SJCRH30 (cell line): ENCODE measurements around the gene BNIP3. TPM values are rescaled to one million over a fixed set of nuclear protein-coding genes. Genes with fewer than 3 reads are reported as not detected.
"Not testable (repeated sequence)": the region's sequence is repeated elsewhere in the genome, so short reads cannot be mapped to it uniquely, and the experiment has no call there.

Experiments
- DNase-seq, 2 experiments: peaks; one replicate each; pipeline ENCODE4 v3.0.0-alpha.2; 2015 to 2020
- H3K27ac ChIP-seq: fragments of 250-450 bp; sonication (Bioruptor Pico); 2 replicates; pipeline ENCODE4 v1.5.1; 2020; ENCODE audit warnings: mild to moderate bottlenecking, moderate library complexity
- H3K27me3 ChIP-seq: fragments of 250-450 bp; sonication (Bioruptor Pico); 2 replicates; pipeline ENCODE4 v1.5.1; 2020; ENCODE audit warnings: mild to moderate bottlenecking, moderate library complexity
- H3K36me3 ChIP-seq: fragments of 250-450 bp; sonication (Bioruptor Pico); 2 replicates; pipeline ENCODE4 v1.5.1; 2020; ENCODE audit warnings: mild to moderate bottlenecking, moderate library complexity
- H3K4me1 ChIP-seq: fragments of 250-450 bp; sonication (Bioruptor Pico); 2 replicates; pipeline ENCODE4 v1.5.1; 2020; ENCODE audit warnings: mild to moderate bottlenecking, moderate library complexity
- H3K4me3 ChIP-seq: fragments of 250-450 bp; sonication (Bioruptor Pico); 2 replicates; pipeline ENCODE4 v1.5.1; 2020; ENCODE audit warnings: mild to moderate bottlenecking, moderate library complexity
- H3K9me3 ChIP-seq: fragments of 250-450 bp; sonication (Bioruptor Pico); replicated peaks from 2 replicates; pipeline ENCODE4 v1.5.1; 2020; ENCODE audit warnings: mild to moderate bottlenecking, moderate library complexity
- total RNA-seq: library from RNA; depleted of rRNA; stranded (reverse); fragments of >200 nt; shearing (Covaris generic); gene quantifications from 2 replicates; pipeline ENCODE4 v1.2.3, GENCODE V29; 2014

The BNIP3 gene
- total RNA-seq, 1 experiment from 2014 or later, result 45.6 TPM

GRCh38 chr10:131993275-131993674 lies 11.6 kb upstream of the BNIP3 start:
- Histone ChIP-seq H3K36me3 (no peaks in the 10 kb centered on the region), H3K27me3 (no peaks in the 10 kb centered on the region), H3K27ac (no peak overlapping the region), H3K9me3 (no peaks in the 10 kb centered on the region), H3K4me1 (no peaks in the 10 kb centered on the region), H3K4me3 (no peak overlapping the region)
- DNase-seq, result no peak

- Histone ChIP-seq H3K27me3 (no peaks in the 10 kb centered on the region), H3K27ac (no peak overlapping the region), H3K4me1 (no peaks in the 10 kb centered on the region), H3K4me3 (no peak overlapping the region), H3K36me3 (no peaks in the 10 kb centered on the region), H3K9me3 (no peaks in the 10 kb centered on the region)
- DNase-seq, result no peak
Measured at GRCh38 chr10:131991726-131992125, 10.0 kb upstream of the BNIP3 start.

GRCh38 chr10:131987786-131988185 lies 6.1 kb upstream of the BNIP3 start:
- not testable (repeated sequence) for H3K27me3 ChIP-seq, DNase-seq, H3K4me1 ChIP-seq, H3K27ac ChIP-seq, H3K36me3 ChIP-seq, H3K9me3 ChIP-seq, H3K4me3 ChIP-seq

GRCh38 chr10:131987301-131987700 lies 5.6 kb upstream of the BNIP3 start:
- not testable (repeated sequence) for H3K27me3 ChIP-seq, H3K9me3 ChIP-seq, H3K4me3 ChIP-seq, H3K4me1 ChIP-seq, H3K36me3 ChIP-seq, H3K27ac ChIP-seq, DNase-seq

GRCh38 chr10:131986851-131987250 lies 5.1 kb upstream of the BNIP3 start:
- not testable (repeated sequence) for DNase-seq, H3K9me3 ChIP-seq, H3K4me3 ChIP-seq, H3K27me3 ChIP-seq, H3K27ac ChIP-seq, H3K36me3 ChIP-seq, H3K4me1 ChIP-seq

GRCh38 chr10:131983780-131984179 lies 2.1 kb upstream of the BNIP3 start:
- Histone ChIP-seq H3K27me3 (no peaks in the 10 kb centered on the region), H3K36me3 (no peaks in the 10 kb centered on the region), H3K9me3 (no peaks in the 10 kb centered on the region), H3K27ac (no peak overlapping the region), H3K4me1 (no peaks in the 10 kb centered on the region), H3K4me3 (no peak overlapping the region)
- no peak for DNase-seq

GRCh38 chr10:131982796-131983195 lies 1.1 kb upstream of the BNIP3 start:
- Histone ChIP-seq H3K27me3 (no peaks in the 10 kb centered on the region), H3K27ac (no peak overlapping the region), H3K9me3 (no peaks in the 10 kb centered on the region), H3K4me3 (no peak overlapping the region), H3K36me3 (no peaks in the 10 kb centered on the region), H3K4me1 (no peaks in the 10 kb centered on the region)
- no peak for DNase-seq

- H3K27ac ChIP-seq, result no peak overlapping the region
- DNase-seq, result no peak
- H3K4me1 ChIP-seq, result no peaks in the 10 kb centered on the region
- H3K4me3 ChIP-seq, result peak overlapping the region; percentile 86
- no peaks in the 10 kb centered on the region for H3K27me3 ChIP-seq
- no peaks in the 10 kb centered on the region for H3K9me3 ChIP-seq
- no peaks in the 10 kb centered on the region for H3K36me3 ChIP-seq
Measured at GRCh38 chr10:131982185-131982756, 548 bp upstream of the BNIP3 start.

- Histone ChIP-seq H3K27me3 (no peaks in the 10 kb centered on the region), H3K27ac (no peak overlapping the region; the same call in 1 of the 2 replicates), H3K36me3 (no peaks in the 10 kb centered on the region), H3K9me3 (no peaks in the 10 kb centered on the region), H3K4me1 (no peaks in the 10 kb centered on the region), H3K4me3 (peak overlapping the region; percentile 86)
- DNase-seq, result no peak
Measured at GRCh38 chr10:131980761-131981428, 828 bp downstream of the BNIP3 start.

GRCh38 chr10:131980321-131980720 lies 1.4 kb downstream of the BNIP3 start:
- H3K9me3 ChIP-seq, result no peaks in the 10 kb centered on the region
- H3K27me3 ChIP-seq, result no peaks in the 10 kb centered on the region
- no peaks in the 10 kb centered on the region for H3K36me3 ChIP-seq
- no peaks in the 10 kb centered on the region for H3K4me1 ChIP-seq
- peak overlapping the region; percentile 86 for H3K4me3 ChIP-seq
- H3K27ac ChIP-seq, result no peak overlapping the region
- no peak for DNase-seq

- Histone ChIP-seq H3K9me3 (no peaks in the 10 kb centered on the region), H3K4me1 (no peaks in the 10 kb centered on the region), H3K4me3 (no peak overlapping the region), H3K36me3 (no peaks in the 10 kb centered on the region), H3K27ac (no peak overlapping the region), H3K27me3 (no peaks in the 10 kb centered on the region)
- DNase-seq, result no peak
Measured at GRCh38 chr10:131979821-131980270, 1.9 kb downstream of the BNIP3 start.

- Histone ChIP-seq H3K27me3 (no peaks in the 10 kb centered on the region), H3K4me3 (no peak overlapping the region), H3K4me1 (no peaks in the 10 kb centered on the region), H3K27ac (no peak overlapping the region), H3K36me3 (no peaks in the 10 kb centered on the region), H3K9me3 (no peaks in the 10 kb centered on the region)
- DNase-seq, result no peak
Measured at GRCh38 chr10:131979336-131979735, 2.4 kb downstream of the BNIP3 start.

GRCh38 chr10:131978851-131979250 lies 2.9 kb downstream of the BNIP3 start:
- no peak overlapping the region for H3K4me3 ChIP-seq
- H3K36me3 ChIP-seq, result no peaks in the 10 kb centered on the region
- H3K27ac ChIP-seq, result no peak overlapping the region
- no peaks in the 10 kb centered on the region for H3K9me3 ChIP-seq
- no peaks in the 10 kb centered on the region for H3K4me1 ChIP-seq
- H3K27me3 ChIP-seq, result no peaks in the 10 kb centered on the region
- DNase-seq, result no peak

GRCh38 chr10:131978366-131978765 lies 3.4 kb downstream of the BNIP3 start:
- no peak for DNase-seq
- Histone ChIP-seq H3K9me3 (no peaks in the 10 kb centered on the region), H3K36me3 (no peaks in the 10 kb centered on the region), H3K27me3 (no peaks in the 10 kb centered on the region), H3K4me3 (no peak overlapping the region), H3K4me1 (no peaks in the 10 kb centered on the region), H3K27ac (no peak overlapping the region)

GRCh38 chr10:131977323-131978096 lies 4.2 kb downstream of the BNIP3 start:
- no peaks in the 10 kb centered on the region for H3K4me1 ChIP-seq
- no peaks in the 10 kb centered on the region for H3K27me3 ChIP-seq
- no peak overlapping the region for H3K27ac ChIP-seq
- DNase-seq, result no peak
- no peak overlapping the region for H3K4me3 ChIP-seq
- H3K9me3 ChIP-seq, result no peaks in the 10 kb centered on the region
- no peaks in the 10 kb centered on the region for H3K36me3 ChIP-seq
